Measurements from ENCODE around the gene CDAN1. TPM values are rescaled to one million over a fixed set of nuclear protein-coding genes. Genes with fewer than 3 reads are reported as not detected.

Gene CDAN1
- total RNA-seq, 1 donor, result 7.6 TPM

DNA sequence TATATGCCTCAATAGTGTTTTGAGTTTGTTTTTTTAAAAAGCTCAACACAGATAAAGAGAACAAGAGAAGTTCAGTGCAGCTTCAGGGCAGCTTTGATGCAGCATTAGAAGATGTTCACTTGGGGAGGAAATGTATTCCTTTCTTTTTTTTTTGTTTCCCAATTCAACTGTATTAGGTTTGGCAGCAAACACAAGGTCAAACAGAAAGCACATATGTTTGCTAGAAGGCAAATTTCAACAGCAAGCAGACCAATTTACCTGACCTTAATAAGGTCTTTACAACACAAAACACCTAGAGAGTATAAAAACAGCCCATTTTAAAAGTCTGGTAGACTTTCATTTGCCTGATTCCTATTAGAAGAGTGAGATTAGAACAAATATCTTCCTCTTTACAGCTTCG lies 7.3 kb upstream of the CDAN1 start:
- no peaks in the 10 kb centered on the region for H3K9me3 ChIP-seq (ENCODE audit: low read depth, low read length)
- H3K27me3 ChIP-seq (ENCODE audit: insufficient read depth, low read length), result no peaks in the 10 kb centered on the region
- no peaks in the 10 kb centered on the region for H3K4me1 ChIP-seq (ENCODE audit: insufficient read depth, low read length)
- no peak overlapping the region for H3K4me3 ChIP-seq (ENCODE audit: low read length)

DNA sequence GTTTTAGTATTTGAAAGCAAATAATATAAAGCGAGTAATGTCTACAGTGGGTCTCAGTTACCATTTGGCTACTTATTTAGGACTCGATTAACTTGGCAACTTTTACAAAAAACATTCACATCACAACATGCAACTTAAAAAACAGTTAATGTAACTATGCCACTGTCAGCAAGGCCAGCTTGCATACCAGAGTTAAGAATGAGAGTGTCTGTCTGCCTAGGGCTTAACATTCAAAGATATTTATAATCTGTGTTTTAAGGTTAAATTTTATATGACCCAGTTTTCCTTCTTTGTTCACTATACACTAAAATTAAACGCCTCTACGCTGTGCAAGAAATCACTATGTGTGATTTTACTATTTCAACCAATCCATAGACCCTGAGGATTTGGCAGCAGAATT lies 5.2 kb upstream of the CDAN1 start:
- H3K4me1 ChIP-seq (ENCODE audit: insufficient read depth, low read length), result peaks cover 7% of the 10 kb centered on the region
- H3K9me3 ChIP-seq (ENCODE audit: low read depth, low read length), result no peaks in the 10 kb centered on the region
- H3K27me3 ChIP-seq (ENCODE audit: insufficient read depth, low read length), result no peaks in the 10 kb centered on the region
- no peak overlapping the region for H3K4me3 ChIP-seq (ENCODE audit: low read length)

DNA sequence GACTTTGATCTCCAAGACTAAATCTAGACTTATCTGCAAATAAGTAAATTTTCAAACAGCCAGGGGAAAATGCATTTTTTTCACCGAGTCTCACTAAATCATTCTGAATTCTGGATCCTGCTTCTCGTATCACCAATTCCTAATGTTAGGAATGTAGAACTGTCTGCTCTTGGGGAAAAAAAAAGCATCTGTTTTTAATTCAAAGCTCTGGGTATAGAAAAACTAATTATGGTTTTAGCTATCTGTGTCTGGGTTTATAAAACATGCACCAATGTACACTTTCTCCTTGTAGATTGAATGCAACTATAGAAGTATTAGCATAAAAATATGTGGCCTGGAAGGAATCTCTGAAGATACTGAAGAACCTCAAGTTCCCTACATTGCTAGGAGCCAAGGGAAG lies 4.8 kb upstream of the CDAN1 start:
- Histone ChIP-seq H3K4me3 (ENCODE audit: low read length) (no peak overlapping the region), H3K9me3 (ENCODE audit: low read depth, low read length) (no peaks in the 10 kb centered on the region), H3K4me1 (ENCODE audit: insufficient read depth, low read length) (peaks cover 7% of the 10 kb centered on the region), H3K27me3 (ENCODE audit: insufficient read depth, low read length) (no peaks in the 10 kb centered on the region)

DNA sequence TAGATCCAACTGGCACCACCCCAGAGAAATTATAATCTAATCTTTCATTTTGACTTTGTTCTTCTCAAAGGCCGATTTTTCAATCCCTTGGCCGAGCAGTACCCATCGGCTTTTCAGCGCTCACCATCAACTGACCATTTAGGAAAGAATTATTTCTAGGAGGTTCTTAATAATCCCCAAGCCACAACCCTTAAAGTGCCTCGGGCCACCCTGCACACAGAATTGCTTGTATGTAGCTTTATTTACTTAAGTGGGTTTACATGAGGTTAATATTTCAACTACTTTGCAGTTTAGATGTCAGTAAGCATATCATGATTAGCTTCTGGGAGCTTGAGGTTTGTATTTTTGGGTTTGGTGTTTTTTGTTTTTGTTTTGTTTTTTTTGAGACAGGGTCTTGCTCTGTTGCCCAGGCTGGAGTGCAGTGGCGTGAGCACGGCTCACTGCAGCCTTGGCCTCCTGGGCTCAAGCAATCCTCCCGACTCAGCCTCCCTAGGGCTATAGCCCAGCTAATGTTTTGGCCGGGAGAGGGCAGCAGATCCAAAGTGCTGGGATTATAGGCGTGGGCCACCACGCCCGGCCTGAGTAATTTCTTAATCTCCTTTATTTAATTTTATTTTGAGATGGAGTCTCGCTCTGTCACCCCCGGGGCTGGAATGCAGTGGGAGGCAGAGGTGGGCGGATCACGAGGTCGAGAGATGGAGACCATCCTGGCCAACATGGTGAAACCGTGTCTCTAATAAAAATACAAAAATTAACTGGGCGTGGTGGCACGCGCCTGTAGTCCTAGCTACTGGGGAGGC lies 801 bp upstream of the CDAN1 start:
- H3K27me3 ChIP-seq (ENCODE audit: insufficient read depth, low read length), result no peaks in the 10 kb centered on the region
- peak overlapping the region; percentile 86 for H3K4me3 ChIP-seq (ENCODE audit: low read length)
- H3K4me1 ChIP-seq (ENCODE audit: insufficient read depth, low read length), result peaks cover 17% of the 10 kb centered on the region
- H3K9me3 ChIP-seq (ENCODE audit: low read depth, low read length), result no peaks in the 10 kb centered on the region

DNA sequence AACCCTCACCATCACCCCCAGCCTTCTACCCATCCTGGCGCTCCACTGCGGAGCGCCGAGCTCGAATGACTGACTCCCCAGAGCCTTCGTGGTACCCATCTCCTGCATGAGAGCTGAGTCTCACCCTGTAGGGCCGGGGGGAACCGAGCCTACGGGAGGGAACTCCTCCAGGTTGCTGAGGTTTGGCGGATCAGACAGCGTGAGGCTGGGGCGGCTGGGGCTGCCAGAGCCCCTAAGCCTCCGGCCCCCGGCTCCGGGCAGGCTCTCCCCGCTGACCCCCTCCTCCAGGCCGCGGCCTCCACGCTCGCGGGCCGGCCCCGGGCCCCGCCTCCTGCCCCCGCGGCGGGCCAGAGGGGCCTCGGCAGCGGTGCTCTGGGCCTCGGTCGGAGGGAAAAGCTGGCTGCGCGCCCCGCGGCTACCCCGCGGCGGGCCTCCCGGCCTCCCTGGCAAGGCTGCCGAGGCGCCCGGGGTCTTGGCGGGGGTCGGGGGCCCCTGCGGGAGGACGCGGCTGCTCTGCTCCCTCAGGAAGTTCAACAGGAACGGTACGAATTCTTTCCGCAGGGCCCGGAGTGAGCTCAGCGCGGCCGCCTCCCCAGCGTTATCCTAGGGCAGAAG lies 643 bp downstream of the CDAN1 start:
- H3K4me3 ChIP-seq (ENCODE audit: low read length), result peak overlapping the region; percentile 86

DNA sequence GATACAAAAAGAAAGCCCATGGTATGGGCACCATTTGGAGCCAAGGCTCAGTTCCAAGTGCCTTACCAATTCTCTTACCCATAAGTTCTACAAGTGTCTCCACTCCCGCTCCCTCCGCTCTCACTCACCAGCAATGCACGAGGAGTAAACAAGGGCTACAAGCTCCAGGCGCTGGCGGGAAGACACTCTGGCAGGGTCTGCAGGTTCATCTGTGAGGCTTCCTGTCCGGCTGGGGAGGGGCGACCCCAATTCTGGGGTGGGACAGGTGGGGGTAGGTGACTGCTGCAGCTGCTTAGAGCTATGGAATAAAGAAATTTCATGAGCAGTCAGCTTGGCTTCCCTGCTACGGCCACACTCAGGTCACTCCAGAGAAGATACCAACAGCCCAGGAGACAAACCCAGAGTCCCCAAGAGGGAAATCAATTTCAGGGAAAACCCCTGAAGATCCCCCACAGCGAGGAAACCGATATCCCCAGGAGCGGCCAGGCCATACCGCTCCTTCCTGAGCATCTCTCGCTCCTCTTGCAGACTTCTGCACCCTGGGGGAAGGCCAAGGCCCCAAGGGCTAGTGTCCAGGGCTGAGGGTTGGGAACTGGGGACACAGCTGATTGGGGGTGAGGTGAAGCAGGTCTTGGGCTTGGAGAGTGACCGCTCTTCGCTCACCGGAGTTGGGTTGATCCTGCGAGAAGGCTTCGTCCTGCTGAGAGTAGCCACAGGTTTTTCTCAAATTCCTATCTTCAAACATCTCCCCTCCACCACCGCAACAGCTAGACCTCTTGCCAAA lies 1.4 kb downstream of the CDAN1 start:
- Histone ChIP-seq H3K27me3 (ENCODE audit: insufficient read depth, low read length) (no peaks in the 10 kb centered on the region), H3K9me3 (ENCODE audit: low read depth, low read length) (no peaks in the 10 kb centered on the region), H3K4me1 (ENCODE audit: insufficient read depth, low read length) (peaks cover 17% of the 10 kb centered on the region), H3K4me3 (ENCODE audit: low read length) (peak overlapping the region; percentile 86)

More for the DNA sequence above, 643 bp downstream of the CDAN1 start:
- Histone ChIP-seq H3K4me1 (ENCODE audit: insufficient read depth, low read length) (peaks cover 17% of the 10 kb centered on the region), H3K27me3 (ENCODE audit: insufficient read depth, low read length) (no peaks in the 10 kb centered on the region), H3K9me3 (ENCODE audit: low read depth, low read length) (no peaks in the 10 kb centered on the region)

DNA sequence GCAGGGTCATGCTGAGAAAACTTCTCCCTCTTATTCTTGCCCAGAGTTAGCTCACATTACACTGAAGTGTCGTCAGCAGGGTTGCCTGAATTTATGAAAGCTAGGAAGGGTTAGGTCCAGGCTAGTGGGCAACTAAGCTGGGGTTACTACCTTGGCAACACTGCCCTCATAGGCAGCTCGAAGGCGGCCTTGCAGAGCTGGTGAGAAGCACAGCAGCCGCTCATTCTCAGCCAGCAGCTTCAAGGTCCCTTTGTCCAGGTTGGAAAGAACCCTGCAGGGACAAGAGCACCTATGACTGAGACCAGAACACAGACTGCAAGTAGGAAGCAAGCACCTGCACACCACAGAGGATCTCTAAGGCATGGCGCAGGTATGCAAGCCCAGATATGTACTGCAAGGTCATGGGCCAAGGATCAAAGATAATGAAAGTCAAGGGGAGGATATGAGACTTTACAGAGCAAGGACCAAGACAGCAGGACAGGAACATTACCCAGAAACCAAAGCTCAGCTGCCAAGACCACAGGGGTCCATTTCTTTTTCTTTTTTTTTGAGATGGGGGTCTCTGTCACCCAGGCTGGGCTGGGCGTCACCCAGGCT lies 2.8 kb downstream of the CDAN1 start:
- Histone ChIP-seq H3K4me1 (ENCODE audit: insufficient read depth, low read length) (peaks cover 17% of the 10 kb centered on the region), H3K27me3 (ENCODE audit: insufficient read depth, low read length) (no peaks in the 10 kb centered on the region), H3K9me3 (ENCODE audit: low read depth, low read length) (no peaks in the 10 kb centered on the region), H3K4me3 (ENCODE audit: low read length) (no peak overlapping the region)

DNA sequence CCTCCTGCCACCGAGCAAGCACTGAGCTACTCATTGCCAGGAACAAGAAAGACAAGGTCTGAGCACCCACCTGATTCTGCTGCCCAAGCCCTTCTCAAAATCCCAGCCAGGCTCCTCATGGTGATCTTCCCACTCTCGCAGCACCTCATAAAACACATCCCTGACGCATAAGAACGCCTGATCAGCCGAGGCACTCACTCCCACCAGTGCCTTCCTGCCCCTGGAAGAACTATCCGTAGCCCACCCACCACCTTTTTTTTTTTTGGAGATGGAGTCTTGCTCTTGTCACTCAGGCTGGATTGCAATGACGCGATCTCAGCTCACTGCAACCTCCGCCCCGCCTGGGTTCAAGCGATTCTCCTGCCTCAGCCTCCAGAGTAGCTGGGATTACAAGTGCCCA lies 3.9 kb downstream of the CDAN1 start:
- H3K9me3 ChIP-seq (ENCODE audit: low read depth, low read length), result no peaks in the 10 kb centered on the region
- no peak overlapping the region for H3K4me3 ChIP-seq (ENCODE audit: low read length)
- H3K27me3 ChIP-seq (ENCODE audit: insufficient read depth, low read length), result no peaks in the 10 kb centered on the region
- peaks cover 17% of the 10 kb centered on the region for H3K4me1 ChIP-seq (ENCODE audit: insufficient read depth, low read length)

DNA sequence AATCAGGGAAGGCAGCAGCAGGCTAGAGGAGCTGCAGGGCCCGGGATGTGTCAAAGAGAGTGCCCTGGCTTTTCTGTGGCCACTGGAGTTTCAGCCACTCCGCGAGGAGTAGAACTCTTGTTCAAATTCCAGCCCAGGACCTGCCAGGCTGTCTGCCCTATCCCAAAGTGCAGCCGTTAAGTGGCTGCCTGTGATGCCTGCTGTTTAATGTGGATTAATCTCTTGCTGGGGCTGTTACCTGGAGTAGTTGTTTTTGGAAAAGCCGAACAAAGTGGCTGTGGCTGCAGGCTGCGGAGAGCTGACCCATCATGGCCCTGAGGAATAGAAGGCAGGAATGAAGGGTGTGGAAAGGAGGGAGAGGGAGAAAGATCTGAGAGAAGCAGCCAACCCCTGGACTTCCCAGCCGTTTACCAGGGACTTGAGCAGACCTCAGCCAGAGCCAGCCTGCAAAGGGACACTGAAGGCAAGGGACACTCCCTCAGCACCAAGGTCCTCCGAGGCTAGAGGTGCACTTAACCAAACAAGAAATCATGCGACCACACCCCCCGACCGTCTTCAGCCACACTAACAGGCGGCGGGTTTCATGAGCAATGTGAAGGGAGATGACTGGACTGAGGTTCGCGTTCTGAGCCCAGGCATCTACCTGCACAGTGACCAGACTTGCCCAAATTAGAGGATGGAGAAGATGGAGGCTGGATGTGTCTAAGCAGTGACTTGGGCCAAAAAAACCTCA lies 4.7 kb downstream of the CDAN1 start:
- Histone ChIP-seq H3K4me3 (ENCODE audit: low read length) (no peak overlapping the region), H3K27me3 (ENCODE audit: insufficient read depth, low read length) (no peaks in the 10 kb centered on the region), H3K9me3 (ENCODE audit: low read depth, low read length) (no peaks in the 10 kb centered on the region), H3K4me1 (ENCODE audit: insufficient read depth, low read length) (peaks cover 12% of the 10 kb centered on the region)

DNA sequence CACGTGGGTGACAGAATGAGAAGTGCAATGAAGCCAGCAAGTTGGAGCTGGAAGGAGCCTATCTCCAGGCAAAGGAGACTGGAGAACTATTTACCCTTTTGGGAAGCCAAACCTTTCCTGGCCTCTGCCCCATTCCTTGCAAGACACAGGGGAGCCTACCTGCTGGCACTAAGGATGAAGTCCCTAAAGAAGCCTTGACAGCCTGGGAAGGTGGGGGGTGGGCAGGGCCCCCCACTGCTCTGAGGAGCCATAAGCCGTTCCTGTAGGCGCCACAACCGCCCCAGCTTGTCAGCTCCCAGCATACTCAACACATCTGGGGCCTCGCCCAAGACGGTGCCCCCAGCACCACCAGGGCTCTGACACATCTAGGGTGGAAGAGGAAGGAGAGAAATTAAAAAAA lies 5.5 kb downstream of the CDAN1 start:
- Histone ChIP-seq H3K9me3 (ENCODE audit: low read depth, low read length) (no peaks in the 10 kb centered on the region), H3K4me1 (ENCODE audit: insufficient read depth, low read length) (peaks cover 10% of the 10 kb centered on the region), H3K4me3 (ENCODE audit: low read length) (no peak overlapping the region), H3K27me3 (ENCODE audit: insufficient read depth, low read length) (no peaks in the 10 kb centered on the region)

DNA sequence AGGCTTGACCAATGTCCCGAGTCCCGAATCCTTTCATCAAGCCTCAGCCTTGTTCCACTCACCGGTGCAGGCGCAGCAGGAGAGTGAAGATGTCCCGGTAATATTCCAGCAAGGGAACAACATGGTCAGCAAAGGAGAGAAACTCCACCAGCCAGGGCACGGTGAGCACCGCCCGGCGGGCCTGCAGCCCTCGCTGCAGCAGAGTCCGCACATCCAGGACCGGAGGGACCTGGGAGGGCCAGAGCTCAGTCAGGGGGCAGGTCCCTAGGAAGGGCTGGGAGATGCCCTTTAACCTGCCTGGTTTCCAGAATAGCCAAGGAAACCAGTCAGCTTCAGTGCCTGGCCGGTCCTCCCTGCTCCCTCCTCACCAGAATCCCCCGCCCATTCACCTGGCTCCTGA lies 6.4 kb downstream of the CDAN1 start:
- H3K4me1 ChIP-seq (ENCODE audit: insufficient read depth, low read length), result peaks cover 2% of the 10 kb centered on the region
- H3K27me3 ChIP-seq (ENCODE audit: insufficient read depth, low read length), result no peaks in the 10 kb centered on the region
- no peaks in the 10 kb centered on the region for H3K9me3 ChIP-seq (ENCODE audit: low read depth, low read length)
- H3K4me3 ChIP-seq (ENCODE audit: low read length), result no peak overlapping the region

DNA sequence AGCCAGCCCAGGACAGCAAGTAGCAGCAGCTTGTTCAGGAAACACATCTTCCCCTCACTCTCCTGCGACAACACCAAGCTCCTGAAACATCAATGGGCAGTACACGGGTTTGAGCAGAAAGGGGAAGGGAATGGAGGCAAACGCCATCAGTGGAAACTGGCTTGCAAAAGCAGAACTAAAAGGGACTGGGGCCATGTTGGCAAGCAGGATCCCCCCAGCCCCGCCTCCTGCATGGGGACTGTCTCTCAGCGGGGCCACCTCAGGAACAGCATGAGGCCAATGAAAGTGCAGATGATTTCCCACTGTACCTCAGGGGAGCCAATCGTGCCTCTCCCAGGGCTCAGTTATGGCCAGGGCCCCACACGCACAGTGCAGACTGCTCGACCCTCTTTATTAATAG lies 6.8 kb downstream of the CDAN1 start:
- H3K27me3 ChIP-seq (ENCODE audit: insufficient read depth, low read length), result no peaks in the 10 kb centered on the region
- H3K9me3 ChIP-seq (ENCODE audit: low read depth, low read length), result no peaks in the 10 kb centered on the region
- H3K4me1 ChIP-seq (ENCODE audit: insufficient read depth, low read length), result no peaks in the 10 kb centered on the region
- no peak overlapping the region for H3K4me3 ChIP-seq (ENCODE audit: low read length)

DNA sequence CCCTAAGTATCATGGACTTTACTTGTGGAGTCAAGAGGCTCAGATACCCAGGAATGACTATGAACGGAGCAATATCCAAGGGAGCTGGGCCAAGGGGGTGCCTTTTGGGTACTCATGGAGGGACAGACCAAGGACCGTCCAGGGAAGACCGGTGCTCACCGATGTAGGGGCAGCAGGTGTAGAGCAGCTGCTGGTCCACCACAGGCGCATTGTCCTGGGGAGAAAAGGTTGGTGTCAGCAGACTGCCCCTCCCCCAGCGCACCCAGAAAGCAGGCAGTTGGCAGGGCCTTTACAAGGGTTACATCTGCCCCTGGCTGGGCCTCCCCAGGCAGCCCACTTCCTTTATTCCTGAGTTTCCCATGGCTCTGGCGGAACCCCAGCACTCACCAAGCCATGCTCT lies 7.5 kb downstream of the CDAN1 start:
- no peaks in the 10 kb centered on the region for H3K27me3 ChIP-seq (ENCODE audit: insufficient read depth, low read length)
- no peaks in the 10 kb centered on the region for H3K4me1 ChIP-seq (ENCODE audit: insufficient read depth, low read length)
- no peak overlapping the region for H3K4me3 ChIP-seq (ENCODE audit: low read length)
- no peaks in the 10 kb centered on the region for H3K9me3 ChIP-seq (ENCODE audit: low read depth, low read length)

DNA sequence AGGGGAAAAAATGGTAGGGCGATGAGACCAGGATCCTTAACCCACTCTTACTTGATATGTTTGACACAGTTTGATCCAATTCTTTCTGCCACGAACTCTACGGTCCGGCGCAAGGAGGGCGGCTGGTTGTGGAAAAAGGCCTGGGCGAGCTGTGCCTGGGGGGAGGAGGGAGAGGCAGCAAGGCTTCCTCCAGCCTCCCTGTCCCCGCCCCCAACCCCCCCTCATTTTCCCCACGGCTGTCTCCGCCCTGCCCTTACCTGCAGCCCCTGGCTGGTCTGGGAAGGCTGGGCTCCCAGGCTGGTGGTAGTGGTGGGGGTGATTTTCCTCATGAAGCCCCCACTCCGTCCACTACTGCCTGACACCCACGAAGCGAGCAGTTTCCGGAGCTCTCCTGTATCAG lies 8.0 kb downstream of the CDAN1 start:
- H3K9me3 ChIP-seq (ENCODE audit: low read depth, low read length), result no peaks in the 10 kb centered on the region
- H3K4me3 ChIP-seq (ENCODE audit: low read length), result no peak overlapping the region
- no peaks in the 10 kb centered on the region for H3K27me3 ChIP-seq (ENCODE audit: insufficient read depth, low read length)
- H3K4me1 ChIP-seq (ENCODE audit: insufficient read depth, low read length), result no peaks in the 10 kb centered on the region

Measured in mononuclear cell (primary cell).